Keratinocyte (primary cell): Measurements from ENCODE around the gene TPRN. TPM values are rescaled to one million over a fixed set of nuclear protein-coding genes. Genes with fewer than 3 reads are reported as not detected.

ENCODE experiments used
- DNase-seq: peaks from one replicate; pipeline ENCODE4 v3.0.0-alpha.2; 2011; ENCODE audit warnings: low read depth, missing footprints, low spot score
- FAIRE-seq: peaks from 2 replicates; lab custom pipeline; 2011; peaks lifted over from hg19 to GRCh38; lab: Jason Lieb, UNC
- H2AFZ ChIP-seq: 2 replicates; pipeline ENCODE4 v1.6.0; 2012; ENCODE audit warnings: low read length, control low read depth, inconsistent platforms; ENCODE audit not compliant: control insufficient read depth
- H3K27ac ChIP-seq: 2 replicates; pipeline ENCODE4 v1.5.1; 2011; ENCODE audit warnings: low read length; ENCODE audit not compliant: control insufficient read depth, insufficient read depth
- H3K27me3 ChIP-seq: 3 replicates; pipeline ENCODE4 v1.6.0; 2011; ENCODE audit warnings: low read length; ENCODE audit not compliant: control insufficient read depth, insufficient read depth; ENCODE audit errors: extremely low read depth
- H3K36me3 ChIP-seq, 2 experiments: 2 replicates in 1 of 2; 3 replicates in 1 of 2; pipeline ENCODE4 v1.5.1; 2011; ENCODE audit warnings: low read length in 2 of 2, mild to moderate bottlenecking in 1 of 2; ENCODE audit not compliant: control insufficient read depth in 2 of 2, insufficient read depth in 2 of 2; ENCODE audit errors: extremely low read depth in 1 of 2
- H3K4me1 ChIP-seq: 3 replicates; pipeline ENCODE4 v1.5.1; 2011; ENCODE audit warnings: low read length; ENCODE audit not compliant: control insufficient read depth, insufficient read depth; ENCODE audit errors: extremely low read depth
- H3K4me2 ChIP-seq: 3 replicates; pipeline ENCODE4 v1.6.0; 2011; ENCODE audit warnings: low read depth, low read length; ENCODE audit not compliant: control insufficient read depth, insufficient read depth; ENCODE audit errors: extremely low read depth
- H3K4me3 ChIP-seq, 3 experiments: fragments of 200-600 bp in 1 of 3; sonication (generic) in 1 of 3; 2 replicates in 2 of 3; 3 replicates in 1 of 3; pipeline ENCODE4 v1.5.1; 2011 to 2016; ENCODE audit warnings: low read length in 3 of 3, mild to moderate bottlenecking in 3 of 3, control low read depth in 2 of 3, inconsistent platforms in 1 of 3, low read depth in 1 of 3, mixed read lengths in 1 of 3, mixed run types in 1 of 3, moderate library complexity in 1 of 3; ENCODE audit not compliant: control insufficient read depth in 2 of 3, insufficient read depth in 2 of 3; ENCODE audit errors: extremely low read depth in 1 of 3
- H3K79me2 ChIP-seq: 2 replicates; pipeline ENCODE4 v1.6.0; 2012; ENCODE audit warnings: low read length; ENCODE audit not compliant: control insufficient read depth, insufficient read depth
- H3K9ac ChIP-seq: 3 replicates; pipeline ENCODE4 v1.6.0; 2011; ENCODE audit warnings: low read length; ENCODE audit not compliant: control insufficient read depth, insufficient read depth; ENCODE audit errors: extremely low read depth
- H3K9me1 ChIP-seq: 3 replicates; pipeline ENCODE4 v1.6.0; 2011; ENCODE audit warnings: low read length; ENCODE audit not compliant: control insufficient read depth, insufficient read depth; ENCODE audit errors: extremely low read depth
- H3K9me3 ChIP-seq: 2 replicates; pipeline ENCODE4 v1.5.1; 2012; ENCODE audit warnings: low read depth, low read length; ENCODE audit not compliant: control insufficient read depth
- H4K20me1 ChIP-seq: 3 replicates; pipeline ENCODE4 v1.6.0; 2011; ENCODE audit warnings: low read length; ENCODE audit not compliant: control insufficient read depth, insufficient read depth; ENCODE audit errors: extremely low read depth
- CTCF ChIP-seq, 3 experiments: IDR thresholded peaks in 1 of 3; conservative IDR thresholded peaks in 1 of 3; optimal IDR thresholded peaks in 1 of 3; 2 replicates in 2 of 3; 3 replicates in 1 of 3; pipeline versions ENCODE3 to v1.5.1; 2011; ENCODE audit warnings: low read length in 3 of 3, mild to moderate bottlenecking in 3 of 3, moderate library complexity in 2 of 3, control low read depth in 1 of 3, inconsistent platforms in 1 of 3; ENCODE audit not compliant: insufficient read depth in 2 of 3; ENCODE audit errors: extremely low read depth in 1 of 3
- EZH2 ChIP-seq: IDR thresholded peaks from one replicate; pipeline ENCODE4 v1.6.1; 2012; ENCODE audit warnings: inconsistent platforms, mild to moderate bottlenecking, low read length, moderate library complexity
- dilution Hi-C: fragments of 300-500 bp; cut with MboI; formaldehyde crosslinking; loops from one replicate; pipeline ENCODE4 v1.7.0; 2020; ENCODE audit warnings: low sequenced_read_pairs; ENCODE audit not compliant: extremely low pct_ligation_motif_present
- polyA plus RNA-seq, 5 experiments: library from polyadenylated mRNA; depleted of rRNA in 3 of 5; stranded (reverse) in 3 of 5; stranded (forward) in 1 of 5; unstranded in 1 of 5; fragments of >200 nt; gene quantifications; 1 replicate in 1 of 5; 2 replicates in 3 of 5; 3 replicates in 1 of 5; pipeline versions ENCODE4 v1.2.1 to v1.2.3, GENCODE V29; 2011 to 2012; ENCODE audit warnings: missing spikeins in 2 of 5, low read depth in 1 of 5, low replicate concordance in 1 of 5

TPRN gene
- polyA plus RNA-seq, 1 donor (not counting 4 experiments of a cell fraction or from before 2014, with no cell fraction given), result 1.1 TPM

- peaks cover under 1% of the 10 kb centered on the region for H3K79me2 ChIP-seq
- no peak for FAIRE-seq
- no peak overlapping the region for H3K9ac ChIP-seq
- TF ChIP-seq CTCF (optimal IDR thresholded peaks at IDR 0.05 in 1 of 3, IDR thresholded peaks at IDR 0.05 in 1 of 3, conservative IDR thresholded peaks at IDR 0.05 in 1 of 3; ENCODE audit: extremely low read depth in 1 of 3, insufficient read depth in 2 of 3, low read length in 3 of 3) (peak in 1 of 3 experiments; percentile 14), EZH2 (no peak)
- peaks cover 8 to 27% of the 10 kb centered on the region in 2 experiments for H3K36me3 ChIP-seq
- no peak overlapping the region for H3K4me3 ChIP-seq
- no peaks in the 10 kb centered on the region for H4K20me1 ChIP-seq
- no peaks in the 10 kb centered on the region for H3K9me3 ChIP-seq
- dilution Hi-C loops, result no loop called here
- H3K27ac ChIP-seq, result no peak overlapping the region
- DNase-seq, result no peak
- H3K4me1 ChIP-seq, result peaks cover 9% of the 10 kb centered on the region
- H3K9me1 ChIP-seq, result no peaks in the 10 kb centered on the region
- no peaks in the 10 kb centered on the region for H3K27me3 ChIP-seq
- H3K4me2 ChIP-seq, result no peak overlapping the region
- H2AFZ ChIP-seq, result no peak overlapping the region
Observed at GRCh38 chr9:137212520-137212919, 12.0 kb upstream of the TPRN start.

DNA sequence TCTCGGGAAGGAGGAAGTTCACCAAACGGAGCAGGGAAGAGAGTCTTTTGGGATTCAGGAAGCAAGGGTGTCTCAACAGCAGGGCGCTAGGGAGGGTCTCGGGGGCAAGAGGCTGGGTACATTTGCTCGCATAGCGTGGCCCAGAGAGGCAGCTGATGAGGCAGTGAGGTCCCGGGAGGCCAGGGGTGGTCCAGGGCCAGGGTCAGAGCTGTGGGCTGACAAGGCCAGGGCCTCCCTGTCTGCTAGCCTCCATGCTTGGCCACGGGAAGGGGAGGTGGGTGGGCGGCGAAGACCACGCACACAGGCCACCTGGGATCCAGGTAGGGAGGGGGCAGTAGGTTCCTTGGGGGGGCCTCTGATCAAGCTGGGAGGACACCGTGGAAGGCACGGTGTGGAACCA, 11.0 kb upstream of the TPRN start:
- TF ChIP-seq CTCF (optimal IDR thresholded peaks at IDR 0.05 in 1 of 3, IDR thresholded peaks at IDR 0.05 in 1 of 3, conservative IDR thresholded peaks at IDR 0.05 in 1 of 3; ENCODE audit: extremely low read depth in 1 of 3, insufficient read depth in 2 of 3, low read length in 3 of 3), result no peak
- TF ChIP-seq EZH2, result no peak

More for the DNA sequence above, 11.0 kb upstream of the TPRN start:
- DNase-seq (no peak), FAIRE-seq (no peak)
- Histone ChIP-seq H3K4me1 (peaks cover 5% of the 10 kb centered on the region), H3K4me3 (no peak overlapping the region), H3K79me2 (peaks cover 10% of the 10 kb centered on the region), H3K27ac (no peak overlapping the region), H3K27me3 (no peaks in the 10 kb centered on the region), H4K20me1 (no peaks in the 10 kb centered on the region), H3K9ac (no peak overlapping the region), H3K36me3 (peaks cover 8 to 28% of the 10 kb centered on the region in 2 experiments), H3K9me3 (no peaks in the 10 kb centered on the region), H3K9me1 (no peaks in the 10 kb centered on the region), H2AFZ (no peak overlapping the region), H3K4me2 (no peak overlapping the region)
- dilution Hi-C loops, result no loop called here
